Motor neuron (in vitro differentiated cells): ENCODE results near the gene SDHD. TPM values are rescaled to one million over a fixed set of nuclear protein-coding genes. Genes with fewer than 3 reads are reported as not detected.
"Not testable (repeated sequence)": the region's sequence is repeated elsewhere in the genome, so short reads cannot be mapped to it uniquely, and the experiment has no call there.

Source experiments
- ATAC-seq, 8 experiments: fragments of 200-7000 bp; cut with Tn5 transposase; replicated peaks in 6 of 8; 2 replicates each; pipeline ENCODE4 v1.8.0; 2021; ENCODE audit warnings: mild to moderate bottlenecking in 8 of 8, moderate library complexity in 8 of 8
- H3K27ac ChIP-seq, 2 donors: fragments of 250-450 bp; sonication (Bioruptor Pico); 2 replicates each; pipeline ENCODE4 v1.9.0; 2021; ENCODE audit warnings: antibody characterized with exemption in 2 of 2, mild to moderate bottlenecking in 2 of 2, moderate library complexity in 1 of 2
- H3K4me1 ChIP-seq, 2 donors: fragments of 250-450 bp; sonication (Bioruptor Pico); replicated peaks in 1 of 2; 2 replicates each; pipeline ENCODE4 v1.6.1; 2021; ENCODE audit warnings: antibody characterized with exemption in 2 of 2, mild to moderate bottlenecking in 2 of 2, moderate library complexity in 1 of 2
- H3K4me3 ChIP-seq, 5 donors: fragments of 250-450 bp; sonication (Bioruptor Pico); 2 replicates each; pipeline ENCODE4 v1.9.0; 2021; ENCODE audit warnings: antibody characterized with exemption in 5 of 5, mild to moderate bottlenecking in 5 of 5, moderate library complexity in 4 of 5
- WGBS, 10 experiments: fragments of 450-650 bp; shearing (Covaris generic); methylation state at CpG; one replicate each; pipeline ENCODE4 v1.0.0; 2022; 5-methylcytosine and 5-hydroxymethylcytosine counted together
- in situ Hi-C, 9 experiments: fragments of 400-800 bp; cut with MboI; loops; one replicate each; pipeline ENCODE4 v1.15.0; 2021; ENCODE audit warnings: low sequenced_read_pairs in 9 of 9, low pct_unique_long_range_greater_than_20kb in 2 of 9; ENCODE audit not compliant: unreplicated experiment in 9 of 9
- total RNA-seq, 8 experiments: library from RNA; unstranded; fragments of 300-600 nt; gene quantifications; 2 replicates each; pipeline versions ENCODE4 v1.2.3 to v1.2.4, GENCODE V29; 2022

Gene SDHD
- total RNA-seq, 8 experiments from 2014 or later, result 30.2 to 158 (median 59.3) TPM

GRCh38 chr11:112073941-112074811 is 12.5 kb upstream of the SDHD start, which contains the start of the genes NKAPD1 and PIH1D2:
NKAPD1 (plus strand) TSS chr11:112074299; CDS start chr11:112075575, 1,276 bp downstream.
PIH1D2 (minus strand) TSS chr11:112074017; CDS start chr11:112073174, 843 bp downstream.
- Histone ChIP-seq H3K4me1 (peaks cover 2 to 7% of the 10 kb centered on the region in 2 donors), H3K27ac (peak within 1 kb of the TSS; percentile 95 to 96), H3K4me3 (peak within 1 kb of the TSS; percentile 74 to 95 (median 85))
- peak; percentile 89 to 94 (median 92) for ATAC-seq
- 0 to 5% (median 0%) methylated on average over 3 to 13 of the region's 43 CpGs; no CpG with 5 or more reads in 3 of the 10 experiments for WGBS, 10 experiments
- in situ Hi-C loops, result no loop called here

DNA sequence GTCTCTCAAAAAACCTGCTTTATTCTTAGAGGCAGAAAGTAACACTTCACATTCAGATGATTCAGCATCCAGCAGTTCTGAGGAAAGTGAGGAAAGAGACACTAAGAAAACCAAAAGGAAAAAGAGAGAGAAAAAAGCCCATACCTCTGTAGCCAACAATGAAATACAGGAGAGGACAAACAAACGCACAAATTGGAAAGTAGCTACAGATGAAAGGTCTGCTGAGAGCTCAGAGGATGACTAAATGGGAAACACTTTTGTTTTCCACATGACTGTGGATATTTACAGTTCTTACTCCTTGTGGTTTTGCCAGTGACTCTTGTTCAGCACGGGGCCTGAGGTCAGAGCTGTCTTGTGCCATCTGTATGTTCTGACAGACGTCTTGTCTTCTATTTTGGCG is 3.9 kb upstream of the SDHD start:
- no peak for ATAC-seq
- 43 to 100% (median 74%) methylated on average over 2 to 4 of the region's 4 CpGs for WGBS, 10 experiments
- in situ Hi-C loops, result loop anchor here in 1 of 9 experiments (25.0 kb wide), 1 partner anchor 180 kb away; the partner anchor contains the start of gene PLET1
- no peak overlapping the region for H3K27ac ChIP-seq
- H3K4me3 ChIP-seq, result no peak overlapping the region
- peaks cover 10 to 12% of the 10 kb centered on the region in 2 donors for H3K4me1 ChIP-seq

DNA sequence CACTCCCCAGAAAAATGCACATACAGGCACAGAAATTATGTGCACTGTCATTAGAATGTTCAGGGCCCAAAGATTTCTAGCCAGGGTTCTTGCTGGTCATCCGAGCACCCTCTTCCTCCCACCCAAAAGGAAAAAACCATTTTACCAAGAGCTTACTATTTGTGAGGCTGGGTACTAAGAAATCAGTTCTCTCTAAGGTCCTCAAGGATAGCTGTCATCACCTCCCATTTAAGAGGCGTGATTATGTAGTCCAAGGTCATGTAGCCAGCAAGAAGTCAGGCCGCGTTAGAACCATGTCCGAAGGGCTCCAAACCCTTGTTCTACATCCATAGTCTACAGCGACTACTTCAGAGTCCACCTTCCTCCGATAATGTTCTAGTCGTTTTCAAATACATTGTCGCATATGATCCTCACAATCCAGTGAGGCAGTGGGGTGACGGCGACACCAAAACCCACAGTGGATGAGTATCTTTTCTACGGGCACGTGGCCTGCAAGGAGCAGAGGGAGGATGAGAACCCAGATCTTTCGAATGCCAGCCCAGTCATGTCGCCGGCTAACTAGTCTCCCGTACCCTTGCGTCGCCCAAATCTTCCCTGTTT is 751 bp upstream of the SDHD start:
- WGBS, 10 experiments, result 0 to 20% (median 0%) methylated on average over 1 to 16 of the region's 19 CpGs; no CpG with 5 or more reads in 2 of the 10 experiments
- Histone ChIP-seq H3K27ac (peak overlapping the region; percentile 73 to 92), H3K4me1 (peaks cover 17 to 19% of the 10 kb centered on the region in 2 donors), H3K4me3 (peak overlapping the region; percentile 80 to 97 (median 88))
- in situ Hi-C loops, result loop anchor here in 1 of 9 experiments (25.0 kb wide), 1 partner anchor 176 kb away; the partner anchor contains the start of gene PLET1
- ATAC-seq, result peak; percentile 26 to 61 (median 38)

DNA sequence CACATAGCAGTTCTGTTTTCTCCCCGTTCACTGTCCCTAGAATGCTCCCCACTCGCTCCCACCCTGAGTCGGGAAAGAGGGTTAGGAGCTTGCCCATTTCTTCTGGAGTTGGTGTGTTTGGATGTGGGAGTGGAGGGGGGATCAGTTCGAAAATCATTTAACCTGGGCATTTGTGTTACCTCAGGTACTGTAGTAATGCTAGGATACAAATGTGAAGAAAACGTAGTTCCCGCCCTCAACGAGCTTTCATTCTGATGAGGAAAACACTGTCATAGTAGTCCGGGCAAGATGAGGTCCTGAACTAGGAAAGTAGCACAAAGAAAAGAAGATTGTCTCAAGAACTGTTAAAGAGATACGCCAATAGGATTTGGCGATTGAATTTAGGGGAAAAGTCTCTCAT is 539 bp downstream of the SDHD start:
- Histone ChIP-seq H3K4me3 (peak overlapping the region; percentile 80 to 97 (median 88)), H3K27ac (peak overlapping the region; percentile 82 to 92), H3K4me1 (peaks cover 17 to 19% of the 10 kb centered on the region in 2 donors)
- WGBS, 10 experiments, result 0 to 67% (median 15%) methylated on average over 1 to 10 of the region's 10 CpGs
- peak in 6 of 8 experiments; percentile 2 to 20 (median 10) for ATAC-seq
- in situ Hi-C loops, result loop anchor here in 1 of 9 experiments (25.0 kb wide), 1 partner anchor 175 kb away; the partner anchor contains the start of gene PLET1

GRCh38 chr11:112095302-112095701 is 8.6 kb downstream of the SDHD start:
- H3K4me3 ChIP-seq, H3K4me1 ChIP-seq, ATAC-seq, H3K27ac ChIP-seq: not testable (repeated sequence)
- in situ Hi-C loops, result loop anchor here in 1 of 9 experiments (25.0 kb wide), 1 partner anchor 167 kb away; the partner anchor contains the start of gene PLET1
- 90 to 100% (median 100%) methylated on average over 1 to 2 of the region's 2 CpGs; no CpG with 5 or more reads in 1 of the 10 experiments for WGBS, 10 experiments

DNA sequence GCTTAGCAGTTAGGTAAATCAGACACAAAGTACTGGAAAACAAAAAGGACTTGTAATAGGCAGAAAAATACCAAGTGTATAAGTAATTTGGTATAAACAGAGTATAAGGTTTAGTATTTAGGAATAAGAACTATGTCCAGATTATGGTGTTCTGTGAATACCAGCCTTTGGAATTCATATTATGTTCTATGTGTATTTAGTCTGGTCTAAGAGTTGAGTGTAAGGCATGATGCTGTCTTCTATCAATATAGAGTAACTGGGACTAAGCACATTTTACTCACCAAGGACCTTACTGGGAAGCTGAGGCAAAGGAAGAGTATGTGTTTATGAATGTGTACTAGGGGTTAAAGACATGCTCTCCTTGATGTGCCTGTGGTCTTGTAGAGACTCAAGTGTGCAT is 9.5 kb downstream of the SDHD start:
- in situ Hi-C loops, result loop anchor here in 1 of 9 experiments (25.0 kb wide), 1 partner anchor 166 kb away; the partner anchor contains the start of gene PLET1
- no peak overlapping the region for H3K27ac ChIP-seq
- H3K4me3 ChIP-seq, result no peak overlapping the region
- no peaks in the 10 kb centered on the region for H3K4me1 ChIP-seq
- ATAC-seq, result no peak

GRCh38 chr11:112097734-112098528 is 11.3 kb downstream of the SDHD start:
- Histone ChIP-seq H3K4me3 (no peak overlapping the region), H3K4me1 (no peaks in the 10 kb centered on the region), H3K27ac (no peak overlapping the region)
- no peak for ATAC-seq
- WGBS, 10 experiments, result 70 to 98% (median 88%) methylated on average over 3 to 10 of the region's 11 CpGs
- in situ Hi-C loops, result loop anchor here in 1 of 9 experiments (25.0 kb wide), 1 partner anchor 164 kb away; the partner anchor contains the start of gene PLET1

DNA sequence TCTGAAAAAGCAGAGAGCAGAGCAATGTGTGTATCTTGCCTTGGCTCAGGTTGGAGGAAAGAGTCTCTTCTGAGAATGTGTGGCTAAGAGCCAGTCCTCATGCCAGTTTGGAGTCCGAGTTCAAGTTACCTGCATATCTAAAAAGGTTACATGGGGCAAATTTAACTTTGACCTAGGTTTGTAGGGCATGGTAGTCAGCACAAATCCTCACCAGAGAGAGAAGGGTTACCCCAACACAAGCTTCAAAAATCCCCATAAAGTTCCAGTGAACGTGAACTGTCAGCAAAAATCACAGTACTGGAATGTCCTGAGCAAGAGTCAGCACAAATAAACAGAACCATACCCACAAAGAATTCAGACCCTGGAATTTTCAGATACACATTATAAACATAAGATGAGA is 13.8 kb downstream of the SDHD start:
- in situ Hi-C loops, result no loop called here
- Histone ChIP-seq H3K27ac (no peak overlapping the region), H3K4me1 (no peaks in the 10 kb centered on the region), H3K4me3 (no peak overlapping the region)
- 61 to 100% (median 82%) methylated on average over 1 to 2 of the region's 2 CpGs; no CpG with 5 or more reads in 5 of the 10 experiments for WGBS, 10 experiments
- no peak for ATAC-seq

GRCh38 chr11:112103446-112103845 is 16.8 kb downstream of the SDHD start:
- Histone ChIP-seq H3K4me1 (no peaks in the 10 kb centered on the region), H3K4me3 (no peak overlapping the region), H3K27ac (no peak overlapping the region)
- no peak for ATAC-seq
- in situ Hi-C loops, result no loop called here
- 40 to 100% (median 93%) methylated on average over 1 to 6 of the region's 6 CpGs for WGBS, 10 experiments

DNA sequence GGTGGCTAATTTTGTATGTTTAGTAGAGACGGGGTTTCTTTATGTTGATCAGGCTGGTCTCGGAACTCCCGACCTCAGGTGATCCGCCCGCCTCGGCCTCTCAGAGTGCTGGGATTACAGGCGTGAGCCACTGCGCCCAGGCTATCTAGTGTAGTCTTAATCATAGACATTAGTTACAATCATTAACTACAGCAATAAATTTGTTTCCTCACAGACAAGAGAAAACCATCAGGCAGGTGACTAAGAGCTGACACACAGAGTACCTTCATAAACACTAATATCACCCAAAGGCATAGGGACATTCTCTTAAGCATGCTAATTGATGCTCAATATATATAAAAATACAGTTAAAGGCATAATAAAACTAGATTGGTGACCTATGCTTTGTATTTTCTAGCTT is 19.4 kb downstream of the SDHD start:
- in situ Hi-C loops, result no loop called here

GRCh38 chr11:112113539-112114457 is 27.1 kb downstream of the SDHD start:
- H3K4me3 ChIP-seq, result no peak overlapping the region
- H3K27ac ChIP-seq, result no peak overlapping the region
- in situ Hi-C loops, result no loop called here
- no peaks in the 10 kb centered on the region for H3K4me1 ChIP-seq
- ATAC-seq, result peak in 6 of 8 experiments; percentile 51 to 79 (median 65)
- WGBS, 10 experiments, result 44 to 100% (median 66%) methylated on average over 1 to 6 of the region's 6 CpGs

More for the DNA sequence above, 19.4 kb downstream of the SDHD start:
- ATAC-seq, result peak in 1 of 8 experiments; percentile 51
- WGBS, 10 experiments, result 91 to 100% (median 96%) methylated on average over 4 to 8 of the region's 8 CpGs; no CpG with 5 or more reads in 7 of the 10 experiments
- H3K4me1 ChIP-seq, result no peaks in the 10 kb centered on the region
- no peak overlapping the region for H3K4me3 ChIP-seq
- H3K27ac ChIP-seq, result no peak overlapping the region
